HG02798 (cell line): ENCODE measurements around the gene TPPP2.
"Not testable (repeated sequence)": the region's sequence is repeated elsewhere in the genome, so short reads cannot be mapped to it uniquely, and the experiment has no call there.

Experiments used
- ATAC-seq: cut with Tn5 transposase; IDR thresholded peaks from one replicate; pipeline ENCODE4 v1.9.1; 2021; ENCODE audit warnings: mild to moderate bottlenecking; ENCODE audit not compliant: unreplicated experiment, poor library complexity

TPPP2 gene

GRCh38 chr14:21036751-21037150 lies 6.7 kb downstream of the TPPP2 start:
- ATAC-seq: no peak

- no peak for ATAC-seq
Observed at GRCh38 chr14:21037156-21037555, 7.1 kb downstream of the TPPP2 start.

DNA sequence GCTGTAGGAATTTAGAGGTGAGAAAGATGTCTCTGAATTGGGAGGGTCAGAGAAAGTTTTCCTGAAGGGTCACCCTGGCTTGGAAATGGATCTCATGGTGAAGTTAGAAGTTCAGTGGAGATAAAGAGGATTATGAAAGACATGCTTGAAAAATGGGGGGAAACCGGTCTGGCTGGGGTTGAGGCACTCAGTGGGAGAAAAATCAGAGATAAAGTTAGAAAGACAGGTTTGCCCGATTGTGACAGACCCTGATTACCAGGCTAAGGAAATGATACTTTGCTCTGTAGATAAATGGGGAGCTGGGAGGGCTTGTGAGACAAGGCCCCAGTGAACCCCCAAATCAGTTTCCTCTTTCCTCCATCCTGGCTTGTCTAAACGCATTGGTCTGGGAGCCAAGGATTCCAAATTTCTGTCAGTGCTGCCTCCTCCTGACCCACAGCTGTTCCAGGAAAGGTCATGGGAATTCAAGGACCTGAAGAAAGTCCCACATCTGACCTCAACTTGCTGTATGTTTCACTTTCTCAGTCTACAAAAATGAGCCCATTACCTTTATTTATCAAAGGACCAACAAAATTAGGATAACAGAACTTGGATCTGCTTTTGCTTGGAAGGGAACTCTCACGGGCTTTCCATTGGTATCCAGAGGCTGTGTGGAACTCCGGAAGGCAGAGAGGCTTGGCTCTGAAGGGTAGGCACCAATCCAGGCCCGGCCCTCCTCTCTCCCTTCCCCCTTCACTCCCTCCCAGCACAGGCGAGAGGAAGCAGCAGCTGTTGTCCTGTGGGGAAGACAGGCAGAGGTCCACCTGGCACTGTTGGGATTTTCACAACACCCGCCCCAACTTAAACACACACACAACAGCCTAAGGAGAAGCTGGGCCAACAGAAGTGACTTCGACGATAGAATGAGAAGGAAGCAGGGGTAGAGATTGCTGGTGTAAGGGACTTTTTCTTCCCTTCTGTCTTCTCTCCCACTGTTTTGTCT lies 8.7 kb downstream of the TPPP2 start:
- ATAC-seq: no peak

GRCh38 chr14:21039585-21040369 lies 9.8 kb downstream of the TPPP2 start:
- ATAC-seq: no peak

DNA sequence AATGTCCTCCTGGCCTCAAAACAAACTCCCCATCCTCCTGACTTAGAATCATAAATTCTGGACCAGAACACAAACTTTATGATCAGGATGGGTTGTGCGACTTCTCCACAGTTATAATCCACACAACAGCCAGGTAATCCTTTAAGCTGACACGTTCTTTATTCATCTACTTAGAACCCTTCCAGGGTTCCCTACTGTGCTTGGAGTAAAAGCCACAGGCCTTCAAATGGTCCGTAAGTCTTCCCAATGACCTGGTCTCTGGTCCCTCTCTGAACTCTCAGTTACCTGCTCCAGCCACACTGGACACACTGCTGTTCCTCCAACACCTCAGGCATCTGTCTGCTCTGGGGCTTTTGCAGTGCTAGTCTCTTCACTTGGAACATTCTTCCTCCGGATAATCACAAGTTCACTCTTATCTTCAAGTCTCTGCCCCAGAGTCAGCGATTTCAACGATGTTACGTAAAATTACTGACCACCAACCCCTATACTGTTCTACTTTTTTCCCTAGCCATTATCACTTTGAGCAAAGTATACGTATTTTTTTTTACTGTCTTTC lies 10.4 kb downstream of the TPPP2 start:
- ATAC-seq: no peak

- not testable (repeated sequence) for ATAC-seq
Observed at GRCh38 chr14:21040941-21041340, 10.9 kb downstream of the TPPP2 start.

GRCh38 chr14:21041676-21042433 lies 11.8 kb downstream of the TPPP2 start, which contains the start of gene RNASE7:
Gene RNASE7, plus strand, starts transcription at chr14:21042362. Its CDS starts 631 bp downstream, at chr14:21042993.
- no peak for ATAC-seq

DNA sequence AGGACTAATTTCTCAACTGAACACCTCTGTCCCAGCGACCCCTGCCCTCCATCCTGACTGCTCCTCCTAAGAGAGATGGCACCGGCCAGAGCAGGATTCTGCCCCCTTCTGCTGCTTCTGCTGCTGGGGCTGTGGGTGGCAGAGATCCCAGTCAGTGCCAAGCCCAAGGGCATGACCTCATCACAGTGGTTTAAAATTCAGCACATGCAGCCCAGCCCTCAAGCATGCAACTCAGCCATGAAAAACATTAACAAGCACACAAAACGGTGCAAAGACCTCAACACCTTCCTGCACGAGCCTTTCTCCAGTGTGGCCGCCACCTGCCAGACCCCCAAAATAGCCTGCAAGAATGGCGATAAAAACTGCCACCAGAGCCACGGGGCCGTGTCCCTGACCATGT lies 12.9 kb downstream of the TPPP2 start:
- no peak for ATAC-seq

- ATAC-seq: no peak
Observed at GRCh38 chr14:21043387-21043973, 13.5 kb downstream of the TPPP2 start.

GRCh38 chr14:21043974-21044618 lies 14.1 kb downstream of the TPPP2 start:
- ATAC-seq: no peak

- no peak for ATAC-seq
Observed at GRCh38 chr14:21047378-21047781, 17.4 kb downstream of the TPPP2 start.

DNA sequence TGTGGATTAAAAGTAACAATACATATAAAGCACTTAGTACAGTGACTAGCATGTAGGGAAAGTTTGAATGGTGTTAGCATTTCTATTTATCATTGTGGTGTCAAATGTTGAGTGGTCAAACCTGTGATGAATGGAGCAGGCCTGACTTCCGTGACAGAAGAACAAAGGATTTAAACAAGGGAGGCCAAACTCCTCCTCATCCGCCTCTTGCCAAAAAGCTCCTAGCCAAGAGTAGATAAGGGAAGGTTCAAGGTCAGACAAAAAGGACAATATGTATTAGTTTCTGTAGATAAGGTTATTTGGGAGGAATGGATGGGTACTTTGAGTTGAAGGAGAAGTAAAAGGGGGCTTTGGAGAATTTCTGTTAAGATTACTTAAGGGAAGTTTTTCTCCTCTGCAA lies 18.6 kb downstream of the TPPP2 start:
- no peak for ATAC-seq

GRCh38 chr14:21049271-21049673 lies 19.3 kb downstream of the TPPP2 start:
- ATAC-seq: no peak

GRCh38 chr14:21050597-21050996 lies 20.6 kb downstream of the TPPP2 start:
- no peak for ATAC-seq

DNA sequence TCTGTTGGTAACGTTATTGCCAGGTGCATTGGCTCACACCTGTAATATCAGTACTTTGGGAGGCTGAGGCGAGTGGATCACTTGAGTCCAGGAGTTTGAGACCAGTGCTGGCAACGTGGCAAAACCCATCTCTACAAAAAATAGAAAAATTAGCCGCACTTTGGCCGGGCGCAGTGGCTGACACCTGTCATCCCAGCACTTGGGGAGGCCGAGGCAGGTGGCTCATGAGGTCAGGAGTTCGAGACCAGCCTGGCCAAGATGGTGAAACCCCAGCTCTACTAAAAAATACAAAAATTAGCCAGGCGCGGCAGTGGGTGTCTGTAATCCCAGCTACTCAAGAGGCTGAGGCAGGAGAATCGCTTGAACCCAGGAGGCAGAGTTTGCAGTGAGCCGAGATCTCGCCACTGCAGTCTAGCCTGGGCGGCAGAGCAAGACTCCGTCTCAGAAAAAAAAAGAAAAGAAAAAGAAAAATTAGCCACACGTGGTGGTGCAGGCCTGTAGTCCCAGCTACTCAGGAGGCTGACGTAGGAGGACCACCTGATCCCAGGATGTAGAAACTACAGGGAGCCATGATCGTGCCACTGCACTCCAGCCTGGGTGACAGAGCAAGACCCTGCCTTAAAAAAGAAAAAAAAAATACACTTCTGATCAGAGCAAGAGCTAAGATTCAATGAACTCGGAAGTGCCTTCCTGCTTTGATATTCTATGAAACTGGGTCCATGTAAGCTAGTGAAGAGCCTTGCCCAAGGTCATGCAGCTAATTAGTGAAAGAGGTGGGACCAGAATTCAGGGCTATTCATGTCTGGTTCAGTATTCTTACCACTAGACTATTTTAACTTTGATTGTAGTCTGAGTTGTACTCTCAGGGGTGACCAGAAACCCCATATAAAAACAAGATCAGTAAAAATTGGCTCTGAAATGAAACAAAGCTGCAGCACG lies 23.4 kb downstream of the TPPP2 start:
- ATAC-seq: no peak

GRCh38 chr14:21054123-21054767 lies 24.2 kb downstream of the TPPP2 start:
- no peak for ATAC-seq

- no peak for ATAC-seq
Observed at GRCh38 chr14:21054768-21055145, 24.7 kb downstream of the TPPP2 start.
